RWPE1 (cell line): Measurements from ENCODE around the gene FYN.
"Not testable (repeated sequence)": the region's sequence is repeated elsewhere in the genome, so short reads cannot be mapped to it uniquely, and the experiment has no call there.

Experiments
- CTCF ChIA-PET: fragments of 350-600 bp; sonication (Branson Sonifier 250); formaldehyde crosslinking; extraction: SDS; loops from one replicate; lab custom pipeline; 2021; lab: Yijun Ruan, JAX
- POLR2A ChIA-PET: fragments of 400-600 bp; formaldehyde crosslinking; extraction: SDS; loops from one replicate; lab custom pipeline; 2020; ENCODE audit warnings: antibody characterized with exemption; ENCODE audit not compliant: low non-redundant PET; lab: Yijun Ruan, JAX
- DNase-seq: peaks from one replicate; pipeline ENCODE4 v3.0.0; 2012; ENCODE audit warnings: low spot score
- H3K27ac ChIP-seq: fragments of 450-650 bp; 2 replicates; pipeline ENCODE4 v1.5.1; 2017
- CTCF ChIP-seq: fragments of 450-650 bp; conservative IDR thresholded peaks from 2 replicates; pipeline ENCODE4 v1.5.1; 2017; ENCODE audit warnings: low read depth, mild to moderate bottlenecking

Gene FYN

GRCh38 chr6:111898452-111898851, 25.2 kb upstream of the FYN start:
- CTCF ChIA-PET: interaction anchor here (0.6 to 0.7 kb wide), 2 partner anchors 16 to 232 kb away, joined by 3 read pairs; no protein-coding TSS in a partner anchor
- no peak overlapping the region for H3K27ac ChIP-seq

GRCh38 chr6:111894951-111895350, 21.7 kb upstream of the FYN start:
- no peak for TF ChIP-seq CTCF
- no peak overlapping the region for H3K27ac ChIP-seq
- CTCF ChIA-PET: no interaction called here
- DNase-seq: no peak
- POLR2A ChIA-PET: no interaction called here

More at GRCh38 chr6:111898452-111898851, 25.2 kb upstream of the FYN start:
- TF ChIP-seq CTCF: no peak
- no peak for DNase-seq
- POLR2A ChIA-PET: no interaction called here

GRCh38 chr6:111894272-111894671, 21.0 kb upstream of the FYN start:
- no peak for TF ChIP-seq CTCF
- no peak overlapping the region for H3K27ac ChIP-seq
- POLR2A ChIA-PET: no interaction called here
- CTCF ChIA-PET: no interaction called here
- no peak for DNase-seq

- H3K27ac ChIP-seq: no peak overlapping the region
- DNase-seq: no peak
- no peak for TF ChIP-seq CTCF
- POLR2A ChIA-PET: no interaction called here
- CTCF ChIA-PET: no interaction called here
These were observed 19.2 kb upstream of the FYN start for GRCh38 chr6:111892431-111892830.

GRCh38 chr6:111890988-111891387, 17.7 kb upstream of the FYN start:
- H3K27ac ChIP-seq: no peak overlapping the region
- no peak for DNase-seq
- POLR2A ChIA-PET: no interaction called here
- CTCF ChIA-PET: no interaction called here
- TF ChIP-seq CTCF: no peak

GRCh38 chr6:111888928-111889695, 15.9 kb upstream of the FYN start:
- no peak for DNase-seq
- no peak for TF ChIP-seq CTCF
- ChIA-PET POLR2A (no interaction called here), CTCF (no interaction called here)
- no peak overlapping the region for H3K27ac ChIP-seq

- CTCF ChIA-PET: interaction anchor here (0.6 kb wide), 1 partner anchor 88 kb away, joined by 3 read pairs; no protein-coding TSS in a partner anchor
- DNase-seq, POLR2A ChIA-PET, H3K27ac ChIP-seq: not testable (repeated sequence)
These were observed 13.5 kb upstream of the FYN start for GRCh38 chr6:111886793-111887192.
